EH (cell line): ENCODE data around the gene HK1.

Experiments used
- DNase-seq: peaks from one replicate; pipeline ENCODE4 v3.0.0-alpha.2; 2015; ENCODE audit warnings: low read depth

HK1 gene

DNA sequence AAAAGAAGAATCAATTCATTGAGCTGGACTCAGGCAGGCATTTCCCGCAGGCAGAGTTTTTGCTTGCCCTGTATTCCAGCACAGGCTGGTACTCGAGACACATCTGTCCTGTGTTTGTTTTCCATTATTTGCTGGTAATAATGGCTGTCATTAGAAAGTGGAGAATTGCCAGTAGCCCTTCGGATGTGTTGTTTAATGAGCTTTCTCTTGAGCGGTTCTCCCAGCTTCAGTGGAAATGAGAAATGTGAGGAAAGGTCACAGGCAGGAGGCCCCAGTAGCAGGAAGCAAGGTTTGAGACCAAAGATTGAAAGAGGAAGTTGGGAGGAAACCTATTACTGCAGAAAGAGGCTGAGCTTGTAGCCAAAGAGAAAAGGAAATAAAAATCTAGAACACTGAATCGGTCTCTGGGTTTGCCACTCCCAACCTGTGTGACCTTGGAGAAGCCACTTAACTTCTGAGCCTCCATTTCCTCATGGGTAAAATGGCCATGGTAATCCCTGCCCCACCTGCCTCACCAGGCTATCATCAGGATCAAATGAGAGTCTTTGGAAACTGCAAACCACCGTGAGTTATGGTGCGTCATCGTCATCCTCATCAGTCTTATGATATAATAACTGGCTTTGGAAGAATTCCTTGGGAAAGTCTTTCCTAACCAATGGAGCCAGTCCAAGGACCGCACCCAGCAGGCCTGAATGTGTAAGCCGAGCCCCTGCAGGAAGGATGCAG lies 70.7 kb downstream of the HK1 start:
- peak; percentile 91 for DNase-seq

- no peak for DNase-seq
Observed at GRCh38 chr10:69349542-69349888, 71.2 kb downstream of the HK1 start.

GRCh38 chr10:69351589-69351988 lies 73.3 kb downstream of the HK1 start:
- DNase-seq: no peak

- peak; percentile 87 for DNase-seq
Observed at GRCh38 chr10:69352569-69353264, 74.4 kb downstream of the HK1 start.

- DNase-seq: no peak
Observed at GRCh38 chr10:69353977-69354635, 75.8 kb downstream of the HK1 start.

GRCh38 chr10:69356187-69356586 lies 77.9 kb downstream of the HK1 start:
- no peak for DNase-seq

DNA sequence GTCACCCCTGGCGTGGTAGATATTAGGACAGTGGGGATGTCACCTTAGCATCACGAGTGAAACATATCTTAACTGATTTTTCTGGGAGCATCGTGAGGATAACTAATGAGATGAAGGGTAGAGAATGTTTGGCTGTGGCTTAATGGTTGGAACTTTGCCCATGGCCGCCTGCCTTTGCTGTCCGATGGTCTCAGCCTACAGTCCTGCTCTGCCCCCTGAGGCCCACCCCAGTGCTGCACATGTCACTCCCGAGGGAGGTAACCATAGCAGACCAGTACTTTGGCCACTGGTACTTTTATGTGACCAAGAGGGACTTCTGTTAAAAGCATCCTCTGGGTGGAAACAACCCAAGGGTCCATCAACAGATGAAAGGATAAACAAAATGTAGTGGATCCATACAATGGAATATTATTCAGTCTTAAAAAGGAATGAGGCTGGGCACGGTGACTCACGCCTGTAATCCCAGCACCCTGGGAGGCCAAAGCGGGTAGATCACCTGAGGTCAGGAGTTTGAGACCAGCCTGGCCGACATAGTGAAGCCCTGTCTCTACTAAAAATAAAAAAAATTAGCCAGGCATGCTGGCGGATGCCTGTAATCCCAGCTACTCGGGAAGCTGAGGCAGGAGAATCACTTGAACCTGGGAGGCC lies 80.0 kb downstream of the HK1 start:
- DNase-seq: no peak

DNA sequence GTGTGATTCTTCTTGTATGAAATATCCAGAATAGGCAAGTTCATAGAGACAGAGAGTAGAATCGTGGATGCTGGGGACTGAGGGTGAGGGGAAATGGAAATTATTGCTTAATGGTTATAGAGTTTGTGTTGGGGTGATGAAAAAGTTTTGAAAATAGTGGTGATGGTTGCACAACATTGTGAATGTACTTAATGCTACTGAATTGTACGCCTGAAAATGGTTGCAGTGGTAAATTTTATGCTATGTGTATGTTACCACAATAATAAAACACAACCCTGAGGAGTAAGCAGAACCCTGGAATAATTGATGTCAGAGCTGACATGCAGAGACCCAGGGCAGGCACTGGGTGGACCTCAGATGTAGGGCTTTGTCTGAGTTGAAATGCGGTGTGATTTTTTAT lies 80.9 kb downstream of the HK1 start:
- DNase-seq: no peak

GRCh38 chr10:69359594-69359993 lies 81.3 kb downstream of the HK1 start:
- no peak for DNase-seq

DNA sequence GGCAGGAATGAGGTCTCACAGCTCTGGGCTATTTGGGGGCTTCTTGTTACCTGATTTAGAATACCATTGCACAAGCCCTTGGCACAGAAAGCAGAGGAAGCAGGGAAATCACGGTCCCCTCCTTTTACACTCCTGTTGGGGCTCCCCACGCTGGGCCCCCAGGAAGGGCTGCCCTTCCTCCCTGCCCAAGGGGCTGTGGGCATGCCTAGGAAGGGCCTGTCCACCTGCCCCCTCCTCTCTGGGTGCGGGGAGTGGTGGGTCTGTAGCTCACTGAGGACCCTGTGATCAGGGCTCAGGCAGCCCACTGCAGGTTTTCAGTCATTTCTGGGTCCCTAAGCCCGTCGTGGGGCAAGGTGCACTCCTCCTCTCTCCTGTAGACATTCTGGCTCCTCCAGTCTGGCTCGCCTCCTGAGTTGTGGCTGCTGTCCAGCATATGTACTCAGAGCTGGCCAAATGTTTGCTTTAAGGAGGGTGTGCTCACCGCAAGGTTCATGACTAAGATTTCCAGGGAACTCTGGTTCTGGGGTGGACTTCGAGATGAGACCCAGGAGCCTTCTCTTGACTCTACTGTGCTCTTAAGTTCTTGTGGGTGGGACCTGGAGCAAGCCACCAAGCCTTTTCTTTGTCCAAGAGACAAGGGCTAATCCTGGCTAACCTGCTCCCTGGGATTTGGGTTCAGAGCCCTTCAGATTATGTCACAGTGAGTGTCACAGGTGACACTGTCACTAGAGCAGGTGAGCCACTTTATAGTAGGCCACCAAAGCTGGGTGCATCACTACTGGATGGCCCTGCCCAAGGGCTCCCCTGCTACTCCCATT lies 82.4 kb downstream of the HK1 start:
- DNase-seq: peak; percentile 86

GRCh38 chr10:69361303-69361614 lies 83.0 kb downstream of the HK1 start:
- DNase-seq: no peak

- peak; percentile 83 for DNase-seq
Observed at GRCh38 chr10:69362471-69362954, 84.2 kb downstream of the HK1 start.

DNA sequence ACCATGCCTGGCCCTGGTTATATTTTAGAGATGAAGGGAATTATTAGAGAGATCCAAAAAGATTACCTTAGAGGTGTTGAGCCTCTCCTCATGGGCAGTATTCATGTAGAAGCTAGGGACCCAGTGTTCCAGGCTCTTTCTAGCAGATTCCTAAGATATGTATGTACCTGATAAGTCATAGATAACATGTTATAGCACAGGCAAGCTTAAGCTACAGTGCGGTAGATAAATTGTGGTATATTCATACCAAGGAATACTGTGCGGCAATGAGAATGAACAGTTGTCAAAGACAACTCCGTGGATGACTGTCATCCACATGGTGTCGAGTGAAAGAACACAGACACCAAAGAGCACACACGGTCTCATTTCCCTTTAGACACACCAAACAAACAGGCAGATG lies 85.4 kb downstream of the HK1 start:
- no peak for DNase-seq

DNA sequence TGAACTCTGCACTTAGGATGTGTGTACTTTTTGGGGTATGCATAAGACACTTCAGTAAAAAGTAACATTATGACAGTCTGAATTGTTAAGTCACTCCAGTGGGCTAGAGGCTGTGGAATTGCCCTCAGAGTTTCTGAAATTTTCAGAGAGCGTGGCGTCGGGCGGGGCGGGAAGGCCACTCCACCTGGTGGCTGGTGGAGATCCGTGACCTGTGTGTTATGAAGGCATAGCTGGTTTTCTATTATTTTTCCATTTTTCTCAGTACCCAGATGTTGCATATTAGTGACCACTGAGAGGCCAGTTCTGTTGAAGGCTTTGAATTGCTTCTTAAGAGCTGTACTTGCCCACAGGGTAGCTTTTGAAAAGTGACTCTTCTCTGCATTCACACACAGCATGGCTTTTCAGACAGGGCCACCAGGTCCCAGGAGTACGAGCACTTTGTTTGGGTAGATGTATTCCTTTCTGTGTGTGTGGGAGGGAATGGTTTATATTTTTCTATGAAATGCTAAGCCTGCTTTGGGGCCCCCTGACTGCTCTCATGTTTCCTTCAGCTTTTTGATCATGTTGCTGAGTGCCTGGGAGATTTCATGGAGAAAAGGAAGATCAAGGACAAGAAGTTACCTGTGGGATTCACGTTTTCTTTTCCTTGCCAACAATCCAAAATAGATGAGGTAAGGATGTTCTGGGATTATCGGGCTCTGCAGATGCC lies 86.1 kb downstream of the HK1 start:
- DNase-seq: no peak

GRCh38 chr10:69366738-69367137 lies 88.4 kb downstream of the HK1 start:
- no peak for DNase-seq

- DNase-seq: no peak
Observed at GRCh38 chr10:69367469-69367868, 89.2 kb downstream of the HK1 start.

DNA sequence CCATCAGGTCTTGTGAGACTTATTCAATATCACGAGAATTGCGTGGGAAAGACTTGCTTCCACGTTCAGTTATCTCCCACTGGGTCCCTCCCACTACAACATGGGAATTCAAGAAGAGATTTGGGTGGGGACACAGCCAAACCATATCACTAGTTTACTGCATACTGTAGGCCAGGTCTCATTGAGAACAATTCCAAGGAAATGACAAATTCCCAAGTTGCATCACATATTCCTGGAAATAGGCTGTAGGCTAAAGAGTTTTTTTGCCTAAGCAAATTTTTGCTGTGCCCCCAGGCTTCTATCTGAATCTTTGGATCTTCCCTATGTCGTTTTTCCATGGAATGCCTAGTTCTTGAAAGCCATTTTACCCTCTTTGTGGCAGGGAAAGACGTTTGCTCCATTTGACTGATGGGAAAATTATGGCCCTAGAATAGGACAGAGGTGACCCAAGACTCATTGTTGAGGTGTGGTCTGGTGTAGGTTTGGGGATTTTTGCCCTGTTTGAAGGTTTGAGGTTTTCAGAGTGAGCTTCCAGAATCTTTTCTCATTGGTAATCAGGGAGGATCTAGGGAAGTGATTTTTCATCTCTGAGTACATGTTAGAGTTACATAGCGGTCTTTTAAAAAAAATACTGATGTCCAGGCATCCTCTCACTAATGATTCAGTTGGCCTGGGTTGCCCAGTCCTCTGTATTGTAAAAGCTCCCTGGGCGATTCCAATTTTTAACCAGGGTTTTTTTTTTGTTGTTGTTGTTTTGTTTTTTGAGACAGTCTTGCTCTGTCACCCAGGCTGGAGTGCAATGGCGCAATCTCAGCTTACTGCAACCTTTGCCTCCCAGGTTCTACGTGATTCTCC lies 94.1 kb downstream of the HK1 start:
- peak; percentile 84 for DNase-seq

DNA sequence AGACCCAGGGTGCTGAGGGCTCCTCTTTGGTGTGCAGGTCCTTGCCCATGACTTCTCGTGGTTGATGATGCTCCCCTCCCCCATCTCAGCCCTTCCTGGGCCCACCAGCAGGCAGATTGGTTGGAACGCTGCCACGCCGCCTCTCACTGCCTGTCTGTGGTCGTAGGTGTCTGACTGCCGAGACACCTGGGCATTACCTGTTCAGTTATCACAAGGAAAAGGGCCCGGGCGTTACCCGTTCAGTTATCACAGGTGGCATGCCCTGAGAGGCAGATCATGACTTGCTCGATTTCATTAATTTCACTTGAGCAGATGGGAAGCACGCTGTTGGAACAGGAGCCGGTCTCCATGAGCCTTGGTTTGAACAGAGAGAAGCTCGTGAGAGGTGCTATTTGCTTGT lies 95.9 kb downstream of the HK1 start:
- DNase-seq: no peak

- no peak for DNase-seq
Observed at GRCh38 chr10:69374931-69375306, 96.6 kb downstream of the HK1 start.
